Right forelimb (tissue), 1 donor: Measurements from ENCODE around the gene SMPD3.

Experiments used
- DNase-seq: peaks from one replicate; pipeline ENCODE4 v3.0.0-alpha.2; 2018

The SMPD3 gene

DNA sequence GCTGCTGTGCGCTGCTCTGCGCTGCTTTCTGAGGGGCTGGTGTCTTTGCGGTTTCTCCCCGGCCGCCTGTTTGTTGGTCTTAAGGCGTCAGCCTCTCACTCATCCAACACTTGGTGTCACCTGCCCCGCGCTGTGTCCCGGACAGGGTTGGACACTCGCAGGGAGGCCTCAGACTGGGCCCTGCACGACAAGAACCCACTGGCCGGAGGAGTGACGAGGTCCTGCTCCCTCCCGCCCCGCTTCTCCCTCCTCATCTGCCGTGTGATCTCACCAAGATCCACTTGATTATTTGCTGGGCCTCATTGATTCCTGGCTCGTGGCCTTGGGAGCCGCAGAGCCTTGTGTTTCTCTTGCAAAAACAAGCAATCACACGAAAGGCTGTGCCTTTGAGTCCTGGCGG is 80.9 kb downstream of the SMPD3 start:
- DNase-seq: no peak

DNA sequence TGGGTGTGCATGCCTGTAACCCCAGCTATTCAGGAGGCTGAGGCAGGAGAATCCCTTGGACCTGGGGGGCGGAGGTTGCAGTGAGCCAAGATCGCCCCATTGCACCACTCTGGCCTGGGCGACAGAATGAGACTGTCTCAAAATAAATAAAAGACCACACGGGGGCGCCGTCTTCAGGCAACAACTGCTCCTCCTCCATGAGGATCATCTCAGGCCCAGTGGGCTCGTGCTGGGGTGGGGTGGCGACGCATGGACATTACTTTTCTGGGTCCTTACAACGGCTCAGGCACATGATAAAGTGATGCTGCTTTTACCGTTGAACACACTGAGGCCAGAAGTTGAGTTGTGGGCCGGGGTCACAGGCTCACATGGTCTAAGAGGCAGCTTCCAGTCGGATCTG is 81.3 kb downstream of the SMPD3 start:
- DNase-seq: no peak

- no peak for DNase-seq
These were observed 82.2 kb downstream of the SMPD3 start for GRCh38 chr16:68366062-68366461.

GRCh38 chr16:68365167-68365817 is 83.0 kb downstream of the SMPD3 start:
- no peak for DNase-seq

- no peak for DNase-seq
These were observed 83.7 kb downstream of the SMPD3 start for GRCh38 chr16:68364561-68364998.

DNA sequence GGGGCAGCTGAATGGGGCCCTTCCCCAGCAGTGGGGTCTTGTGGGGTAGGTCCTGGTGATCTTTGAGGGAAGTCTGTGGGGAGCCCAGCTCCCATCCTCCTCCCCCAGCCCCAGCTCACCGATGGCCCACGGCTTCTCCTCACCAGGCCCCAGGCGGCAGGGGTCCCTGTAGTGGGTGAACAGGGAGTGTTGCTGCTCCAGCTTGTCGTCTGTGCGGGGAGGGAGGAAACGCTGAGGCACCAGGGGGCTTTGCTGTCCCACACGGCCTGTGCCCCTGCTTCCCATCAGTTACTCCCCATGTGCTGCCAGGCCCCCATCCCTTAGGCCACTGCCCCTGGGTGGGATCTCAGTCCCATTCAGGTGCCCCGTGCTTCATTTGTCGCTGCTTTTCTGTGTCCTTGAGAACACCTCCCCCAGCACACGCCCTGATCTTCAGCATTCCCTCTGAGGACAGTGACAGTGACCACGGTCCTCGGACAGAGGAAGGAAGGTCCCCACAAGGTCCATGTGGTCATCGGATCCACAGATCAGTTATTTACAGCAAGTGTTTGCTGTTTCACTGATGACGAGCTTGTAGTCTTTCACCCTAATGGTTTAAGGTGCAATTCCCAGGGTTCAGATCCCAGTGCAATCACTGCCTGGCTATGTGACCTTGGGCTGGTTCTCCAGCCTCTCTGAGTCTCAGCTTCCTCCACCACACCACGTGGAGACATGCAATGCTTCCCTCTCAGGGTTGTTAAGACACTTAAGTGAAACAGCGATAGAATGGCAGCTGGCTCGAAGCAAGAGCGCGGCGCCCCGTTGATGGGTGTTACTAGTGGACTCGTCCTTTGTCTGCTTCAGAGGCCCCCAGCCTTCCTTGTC is 84.4 kb downstream of the SMPD3 start:
- DNase-seq: no peak

GRCh38 chr16:68362947-68363657 is 85.2 kb downstream of the SMPD3 start:
- DNase-seq: no peak

GRCh38 chr16:68362262-68362913 is 85.9 kb downstream of the SMPD3 start:
- no peak for DNase-seq

- DNase-seq: no peak
These were observed 86.8 kb downstream of the SMPD3 start for GRCh38 chr16:68361485-68361884.

- no peak for DNase-seq
These were observed 87.4 kb downstream of the SMPD3 start for GRCh38 chr16:68360956-68361355.

DNA sequence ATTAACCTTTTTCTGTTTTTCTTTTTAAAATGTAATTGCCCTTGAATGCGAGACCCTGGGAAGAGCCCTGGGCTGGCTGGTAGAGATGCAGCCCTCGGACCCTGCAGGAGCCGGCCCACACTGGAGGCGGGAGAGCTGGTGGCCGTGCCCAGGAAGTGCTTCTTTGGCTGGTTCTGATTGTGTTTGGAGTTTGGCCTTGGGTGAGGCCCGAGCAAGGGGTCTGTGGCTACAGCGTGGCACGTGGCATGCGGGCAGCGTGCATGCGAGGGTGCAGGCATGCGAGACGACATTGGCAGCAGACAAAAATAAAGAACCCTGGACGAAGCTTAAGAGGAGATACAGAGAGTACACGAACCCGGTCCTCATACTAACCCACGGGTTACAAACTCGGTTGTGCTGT is 87.8 kb downstream of the SMPD3 start:
- no peak for DNase-seq

- no peak for DNase-seq
These were observed 88.7 kb downstream of the SMPD3 start for GRCh38 chr16:68359398-68360191.

DNA sequence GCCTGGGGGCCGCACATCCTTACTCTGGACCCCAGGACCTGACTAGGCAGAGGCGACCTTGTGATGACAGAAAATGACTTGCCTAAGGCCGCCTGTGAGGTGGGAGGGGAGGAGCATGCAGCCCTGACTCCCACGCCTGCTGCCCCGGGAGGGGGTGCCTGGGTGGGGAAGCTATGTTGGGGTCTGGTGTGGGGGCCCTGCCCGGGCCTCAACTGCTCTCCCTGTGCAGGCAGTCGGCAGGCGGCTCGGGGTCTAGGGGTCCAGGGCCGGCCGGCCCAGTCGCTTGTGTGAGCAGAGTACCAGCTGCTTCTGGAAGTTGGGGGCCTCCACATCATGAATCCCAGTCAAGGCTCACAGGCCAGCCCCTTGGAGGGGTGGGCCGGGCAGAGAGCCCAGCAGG is 89.4 kb downstream of the SMPD3 start:
- DNase-seq: no peak

GRCh38 chr16:68357923-68358322 is 90.4 kb downstream of the SMPD3 start:
- no peak for DNase-seq

DNA sequence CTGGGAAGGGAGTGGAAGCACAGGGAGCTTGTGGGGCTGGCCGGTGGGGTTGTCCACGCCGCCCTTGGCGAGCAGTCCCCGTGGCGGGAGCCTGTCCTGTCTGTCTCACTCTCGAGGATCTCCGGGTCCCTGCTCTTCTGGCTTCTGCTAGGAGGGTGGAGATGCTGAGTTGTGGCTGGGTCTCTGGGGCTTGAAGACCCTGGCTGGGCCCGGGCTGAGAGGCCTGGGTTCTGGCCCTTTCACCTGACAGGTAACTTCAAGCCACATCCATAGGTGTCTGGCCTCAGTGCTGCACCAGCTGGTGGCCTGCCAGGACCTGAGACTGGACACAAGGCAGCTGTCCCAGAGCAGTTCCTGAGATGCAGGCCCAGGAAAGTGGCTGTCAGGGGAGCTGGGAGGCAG is 90.8 kb downstream of the SMPD3 start:
- DNase-seq: no peak

GRCh38 chr16:68356919-68357286 is 91.4 kb downstream of the SMPD3 start:
- no peak for DNase-seq

- no peak for DNase-seq
These were observed 91.9 kb downstream of the SMPD3 start for GRCh38 chr16:68356249-68356918.

DNA sequence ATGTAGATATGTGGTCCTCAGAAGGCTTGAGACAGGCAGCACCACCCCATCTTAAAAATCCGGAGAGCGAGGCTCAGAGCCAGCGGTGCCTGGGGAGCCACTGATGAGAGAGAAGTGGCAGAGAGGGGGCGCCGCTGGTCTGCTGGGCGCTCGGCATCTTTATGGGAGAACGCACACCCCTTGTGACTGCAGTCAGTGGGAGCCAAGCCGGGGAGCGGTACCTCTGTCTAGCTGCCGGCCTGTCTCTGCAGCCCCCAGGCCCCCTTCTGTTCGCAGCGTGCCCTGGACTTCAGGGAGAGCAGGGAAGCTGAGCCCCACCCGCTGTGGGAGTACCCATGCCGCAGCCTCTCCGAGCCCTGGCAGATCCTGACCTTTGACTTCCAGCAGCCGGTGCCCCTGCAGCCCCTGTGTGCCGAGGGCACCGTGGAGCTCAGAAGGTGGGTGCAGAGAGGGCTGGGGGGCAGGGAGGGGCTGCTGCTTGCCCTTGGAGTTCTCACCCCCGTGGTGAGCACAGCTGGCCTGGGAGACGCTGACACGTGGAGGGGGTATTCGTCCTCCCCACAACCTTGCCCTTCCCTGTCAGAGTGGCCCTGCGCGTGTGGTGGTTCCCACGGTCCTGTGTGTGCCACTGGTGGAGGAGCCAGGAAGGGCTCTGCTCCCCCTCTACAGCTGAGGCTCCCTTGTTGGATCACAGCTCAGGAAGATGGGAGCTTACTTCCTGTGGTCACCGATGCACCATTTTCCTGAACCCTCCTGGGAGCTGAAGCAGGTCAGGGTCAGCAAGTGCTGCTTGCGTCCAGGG is 92.7 kb downstream of the SMPD3 start:
- DNase-seq: no peak

GRCh38 chr16:68354816-68355215 is 93.5 kb downstream of the SMPD3 start:
- no peak for DNase-seq

DNA sequence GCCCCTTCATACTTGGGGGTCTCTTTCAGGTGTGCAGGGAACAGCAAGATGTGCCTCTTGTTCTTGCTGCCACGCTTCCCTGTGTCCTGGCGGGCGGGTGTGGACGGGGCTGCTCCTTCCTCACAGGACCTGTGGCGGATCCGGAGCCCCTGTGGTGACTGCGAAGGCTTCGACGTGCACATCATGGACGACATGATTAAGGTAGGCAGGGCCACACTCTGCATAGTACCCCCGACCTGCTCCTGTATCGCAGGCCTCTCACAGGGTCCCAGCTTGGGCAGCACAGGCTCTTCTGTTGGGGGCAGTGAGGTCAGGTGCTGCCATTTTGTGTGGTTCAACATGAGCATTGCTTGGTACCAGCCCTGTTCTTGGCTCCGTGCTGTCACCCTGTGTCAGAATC is 94.9 kb downstream of the SMPD3 start:
- no peak for DNase-seq

GRCh38 chr16:68351991-68352431 is 96.3 kb downstream of the SMPD3 start:
- DNase-seq: no peak
